CMK (cell line): Measurements from ENCODE around the gene C1orf116.

Experiments
- DNase-seq: peaks from one replicate; pipeline ENCODE4 v3.0.0-alpha.2; 2010; ENCODE audit warnings: low read depth

The C1orf116 gene

DNA sequence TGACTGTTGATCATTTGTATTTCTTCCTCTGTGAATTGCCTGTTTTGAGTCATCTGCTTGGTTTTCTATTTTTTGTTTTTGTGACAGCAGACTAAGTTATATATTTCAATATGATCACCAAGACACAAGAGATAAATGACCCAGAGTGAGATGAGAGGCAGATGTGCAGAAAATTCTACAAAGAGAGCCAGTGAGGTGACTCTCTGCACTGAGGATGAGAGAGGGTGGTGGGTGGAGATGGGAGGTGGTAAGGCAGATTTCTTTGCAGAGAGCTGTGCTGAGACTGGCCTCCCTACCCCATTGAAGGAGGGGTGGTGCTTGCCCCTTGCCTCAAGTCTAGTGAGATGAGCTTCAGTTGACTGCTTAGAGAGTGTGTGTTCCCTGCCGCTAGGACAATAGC, 44.7 kb downstream of the C1orf116 start:
- no peak for DNase-seq

GRCh38 chr1:206986885-206987284, 45.7 kb downstream of the C1orf116 start:
- DNase-seq, result no peak

DNA sequence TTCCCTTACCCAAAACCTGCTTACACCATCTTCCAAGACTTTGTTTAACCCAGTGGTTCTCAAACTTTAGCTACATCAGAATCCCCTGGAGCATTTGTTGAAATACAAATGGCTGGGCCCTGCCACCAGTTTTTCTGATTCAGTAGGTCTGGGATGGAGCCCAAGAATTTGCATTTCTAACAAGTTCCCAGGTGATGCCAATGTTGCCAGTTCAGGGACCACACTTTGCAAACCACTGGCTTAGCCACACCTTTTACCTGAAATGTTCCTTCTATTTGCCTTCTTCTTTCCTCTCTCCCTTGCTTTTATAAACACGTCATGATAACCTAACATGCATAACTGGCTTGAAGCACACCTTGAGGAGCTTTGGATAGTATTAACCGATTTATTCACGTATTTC, 46.2 kb downstream of the C1orf116 start:
- DNase-seq, result no peak

- DNase-seq, result no peak
Measured at GRCh38 chr1:206985162-206985749, 47.3 kb downstream of the C1orf116 start.

GRCh38 chr1:206982216-206982615, 50.3 kb downstream of the C1orf116 start:
- no peak for DNase-seq

DNA sequence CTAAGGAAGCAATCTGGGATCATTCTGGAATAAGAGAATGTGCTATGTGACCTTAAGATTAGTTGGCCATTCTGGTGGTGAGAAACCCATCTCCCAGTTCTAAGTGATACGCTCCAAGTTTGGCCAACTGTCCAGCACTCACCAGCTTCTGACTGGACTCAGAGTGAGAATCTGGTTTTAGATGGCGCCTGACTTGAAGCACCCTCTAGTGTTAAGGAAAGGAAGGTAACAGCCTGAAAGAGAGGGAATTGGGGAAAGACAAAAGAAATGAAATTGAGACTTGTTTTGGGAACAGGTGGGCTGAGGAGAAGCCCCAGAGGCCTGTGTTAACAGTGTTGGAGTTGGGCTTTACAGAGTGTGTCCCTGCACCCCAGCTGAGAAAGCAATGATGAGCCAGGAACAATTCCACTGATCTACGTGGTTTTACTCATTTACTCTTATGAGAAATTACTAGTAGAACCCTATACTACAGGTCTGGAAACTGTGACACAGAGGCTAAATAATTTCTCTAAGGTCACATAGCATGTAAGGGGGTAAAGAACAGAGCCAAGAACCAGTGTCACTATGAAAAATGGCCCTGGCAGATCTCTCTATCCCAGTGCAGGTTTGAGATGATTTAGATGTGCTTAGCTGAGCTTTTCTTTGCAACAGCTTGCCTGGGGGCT, 53.0 kb downstream of the C1orf116 start:
- DNase-seq, result no peak

DNA sequence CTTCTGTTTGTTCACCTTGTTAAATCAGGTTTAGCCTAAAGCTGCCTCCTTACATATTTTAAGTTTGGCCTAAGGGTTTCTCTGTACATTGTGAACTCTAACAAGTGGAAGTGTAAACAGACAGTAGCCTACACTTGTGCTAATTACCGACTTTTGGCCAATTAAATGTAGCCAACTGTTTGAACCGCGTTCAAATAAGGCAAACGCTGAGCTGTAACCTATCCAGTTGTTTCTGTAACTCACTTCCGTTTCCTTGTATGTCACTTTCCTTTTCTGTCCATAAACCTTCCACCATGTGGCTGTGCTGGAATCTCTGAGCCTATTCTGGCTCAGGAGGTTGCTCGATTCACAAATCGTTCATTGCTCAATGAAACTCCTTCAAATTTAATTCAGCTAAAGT, 54.3 kb downstream of the C1orf116 start:
- DNase-seq, result no peak

- no peak for DNase-seq
Measured at GRCh38 chr1:206975306-206975705, 57.2 kb downstream of the C1orf116 start.

GRCh38 chr1:206974140-206974539, 58.4 kb downstream of the C1orf116 start:
- DNase-seq, result no peak

GRCh38 chr1:206972728-206973127, 59.8 kb downstream of the C1orf116 start:
- no peak for DNase-seq

GRCh38 chr1:206971029-206971655, 61.4 kb downstream of the C1orf116 start:
- DNase-seq, result no peak

GRCh38 chr1:206970446-206970845, 62.1 kb downstream of the C1orf116 start, which contains the start of gene FCAMR:
TSS of gene FCAMR (minus strand) at chr1:206970460. CDS start at chr1:206970125, 335 bp downstream.
- DNase-seq, result no peak

DNA sequence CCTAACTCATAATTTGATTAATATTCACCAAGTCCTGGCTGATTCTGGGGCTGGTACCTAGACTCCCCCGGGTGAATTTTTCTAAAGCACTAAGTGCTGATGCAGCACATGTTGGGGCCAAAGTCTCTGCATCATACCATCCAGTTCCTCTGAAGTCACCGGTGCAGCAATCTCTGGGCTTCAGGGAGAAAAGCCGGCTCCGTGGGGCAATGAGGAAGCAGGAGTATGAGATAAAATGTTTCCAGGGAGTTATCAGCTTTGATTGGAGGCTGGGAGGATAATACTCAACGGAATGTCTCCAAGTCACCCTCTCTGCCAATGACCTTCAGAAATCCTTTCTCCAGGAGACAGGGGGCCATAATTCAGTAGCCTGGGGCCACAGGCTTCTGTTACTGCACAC, 63.5 kb downstream of the C1orf116 start:
- DNase-seq, result no peak
